Measurements from ENCODE around the gene CHST3. TPM values are rescaled to one million over a fixed set of nuclear protein-coding genes. Genes with fewer than 3 reads are reported as not detected.

CHST3 gene
- total RNA-seq, 2 donors from 2014 or later, result 0.16 to 0.38 TPM

DNA sequence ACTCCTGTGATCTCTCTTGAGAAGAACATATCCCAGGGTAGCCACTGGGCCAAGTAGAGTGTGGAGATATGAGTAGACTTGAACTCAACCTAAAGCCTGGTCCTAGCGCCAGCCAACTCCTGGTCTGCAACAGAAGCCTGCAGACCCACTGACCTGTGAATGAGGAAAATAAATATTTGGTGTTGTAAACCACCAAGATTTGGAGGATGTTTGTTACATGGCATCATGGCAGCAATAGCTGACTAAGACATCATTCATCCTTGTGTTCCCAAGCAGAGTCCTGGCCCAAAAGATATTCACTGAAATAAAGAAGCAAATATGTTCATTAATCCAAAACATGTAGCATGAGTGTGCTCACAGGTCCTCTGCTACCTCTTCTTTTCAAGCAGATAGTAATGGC, 26.0 kb upstream of the CHST3 start:
- ATAC-seq (replicated peaks in 1 of 2), result no peak
- Mint-ChIP-seq H3K27ac (no peak overlapping the region), H3K9me3 (peaks cover 12 to 15% of the 10 kb centered on the region in 2 donors), H3K4me1 (ENCODE audit: low read depth) (peaks cover 35% of the 10 kb centered on the region), H3K36me3 (ENCODE audit: insufficient read depth in 2 of 2) (peaks cover 15 to 20% of the 10 kb centered on the region in 2 donors), H3K27me3 (ENCODE audit: low read depth) (peaks cover 4% of the 10 kb centered on the region), H3K4me3 (no peak overlapping the region)
- DNase-seq, result no peak

DNA sequence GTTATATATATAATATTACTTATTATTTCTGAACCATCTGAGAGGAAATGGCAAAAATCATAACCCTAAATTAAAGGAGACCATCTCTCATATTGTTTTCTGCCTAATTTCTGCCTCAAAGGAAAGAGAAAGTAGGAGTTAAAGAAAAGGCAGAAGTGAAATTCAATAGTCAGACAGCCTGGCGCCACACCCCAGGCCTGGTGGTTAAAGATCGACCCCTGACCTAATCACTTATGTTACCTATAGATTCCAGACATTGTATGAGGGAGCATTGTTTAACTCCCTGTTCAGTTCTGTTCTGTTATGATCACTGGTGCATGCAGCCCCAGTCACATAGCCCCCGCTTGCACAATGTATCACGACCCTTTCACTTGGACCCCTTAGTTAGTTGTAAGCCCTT, 24.9 kb upstream of the CHST3 start:
- H3K27me3 Mint-ChIP-seq (ENCODE audit: low read depth), result no peaks in the 10 kb centered on the region
- ATAC-seq (replicated peaks in 1 of 2) (no peak), DNase-seq (no peak)
- H3K4me1 Mint-ChIP-seq (ENCODE audit: low read depth), result peaks cover 24% of the 10 kb centered on the region
- no peak overlapping the region for H3K27ac Mint-ChIP-seq
- H3K4me3 Mint-ChIP-seq, result no peak overlapping the region
- H3K36me3 Mint-ChIP-seq (ENCODE audit: insufficient read depth in 2 of 2), result peaks cover 10 to 16% of the 10 kb centered on the region in 2 donors
- peaks cover 9 to 11% of the 10 kb centered on the region in 2 donors for H3K9me3 Mint-ChIP-seq

DNA sequence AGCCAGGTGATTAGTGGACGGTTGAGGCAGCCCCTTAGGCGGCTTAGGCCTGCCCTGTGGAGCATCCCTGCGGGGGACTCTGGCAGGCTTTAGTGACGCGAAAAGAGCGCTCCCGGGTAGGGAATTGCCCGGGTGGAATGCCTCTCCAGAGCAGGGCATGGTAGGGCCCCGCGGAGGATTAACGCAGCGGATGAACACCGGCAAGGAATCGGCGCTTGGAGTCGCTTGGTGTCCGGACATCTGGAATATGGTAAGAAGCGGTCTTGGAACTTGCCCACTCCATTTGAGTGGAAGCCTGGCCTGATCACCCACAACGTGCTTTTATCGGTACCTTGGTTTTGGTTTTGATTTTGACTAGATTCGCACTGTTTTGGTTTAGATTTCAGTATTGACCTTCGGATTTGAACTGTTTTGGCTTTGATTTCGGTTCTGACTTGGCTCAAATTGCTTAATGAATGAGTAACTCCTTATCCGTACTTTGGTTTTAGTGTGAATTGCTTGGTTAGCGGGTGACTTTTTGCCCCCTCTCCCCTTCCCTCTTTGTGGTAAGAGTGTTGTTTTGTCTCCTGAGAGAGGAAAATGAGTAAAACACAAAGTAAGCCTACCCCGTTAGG, 24.2 kb upstream of the CHST3 start:
- DNase-seq (peak; percentile 30 to 35), ATAC-seq (replicated peaks in 1 of 2) (peak; percentile 66 to 88)
- H3K4me3 Mint-ChIP-seq, result peak overlapping the region in 1 of 2 donors; percentile 51
- no peaks in the 10 kb centered on the region for H3K27me3 Mint-ChIP-seq (ENCODE audit: low read depth)
- H3K9me3 Mint-ChIP-seq, result peaks cover 9 to 11% of the 10 kb centered on the region in 2 donors
- peaks cover 10 to 14% of the 10 kb centered on the region in 2 donors for H3K36me3 Mint-ChIP-seq (ENCODE audit: insufficient read depth in 2 of 2)
- H3K27ac Mint-ChIP-seq, result peak overlapping the region; percentile 39
- H3K4me1 Mint-ChIP-seq (ENCODE audit: low read depth), result peaks cover 17% of the 10 kb centered on the region

DNA sequence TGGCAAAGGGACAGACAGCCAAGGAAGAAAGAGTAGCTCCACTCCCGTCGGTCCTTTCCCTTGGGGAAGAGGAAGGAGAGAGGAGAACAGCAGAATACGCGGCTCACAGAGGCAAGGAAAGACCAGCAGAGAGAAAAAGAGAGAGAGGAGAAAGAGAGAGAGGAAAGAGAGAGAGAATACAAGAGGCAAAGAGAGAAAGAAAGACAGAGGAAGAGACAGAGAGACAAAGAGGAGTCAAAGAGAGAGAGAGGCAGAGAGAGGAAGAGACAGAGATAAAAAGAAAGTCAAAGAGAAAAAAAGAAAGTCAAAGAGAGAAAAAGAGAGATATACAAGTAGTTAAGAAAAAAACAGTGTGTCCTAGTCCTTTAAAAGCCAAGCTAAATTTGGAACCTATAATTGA, 23.4 kb upstream of the CHST3 start:
- Mint-ChIP-seq H3K4me1 (ENCODE audit: low read depth) (peaks cover 11% of the 10 kb centered on the region), H3K36me3 (ENCODE audit: insufficient read depth in 2 of 2) (peaks cover 8 to 16% of the 10 kb centered on the region in 2 donors), H3K4me3 (peak overlapping the region in 1 of 2 donors; percentile 51), H3K27me3 (ENCODE audit: low read depth) (no peaks in the 10 kb centered on the region), H3K27ac (no peak overlapping the region), H3K9me3 (peaks cover 9 to 12% of the 10 kb centered on the region in 2 donors)
- ATAC-seq (replicated peaks in 1 of 2), result no peak
- no peak for DNase-seq

DNA sequence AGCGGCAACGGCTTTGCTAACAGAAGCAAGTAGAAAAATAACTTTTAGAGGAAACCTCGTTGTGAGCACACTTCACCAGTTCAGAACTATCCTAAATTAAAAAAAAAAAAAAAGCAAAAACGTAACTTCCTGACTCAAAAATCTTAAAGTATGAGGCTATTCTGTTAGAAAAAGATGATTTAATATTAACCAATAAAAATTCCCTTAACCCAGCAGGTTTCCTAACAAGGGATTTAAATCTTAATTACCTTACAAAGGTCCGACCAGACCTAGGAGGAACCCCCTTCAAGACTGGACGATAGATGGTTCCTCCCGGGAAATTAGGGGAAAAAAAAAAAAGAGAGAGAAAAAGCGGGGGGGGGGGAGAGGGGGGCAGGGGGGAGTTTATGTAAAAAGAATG, 22.9 kb upstream of the CHST3 start:
- no peak for ATAC-seq (replicated peaks in 1 of 2)
- no peak for DNase-seq
- Mint-ChIP-seq H3K9me3 (peaks cover 14 to 18% of the 10 kb centered on the region in 2 donors), H3K36me3 (ENCODE audit: insufficient read depth in 2 of 2) (peaks cover 13 to 20% of the 10 kb centered on the region in 2 donors), H3K27me3 (ENCODE audit: low read depth) (no peaks in the 10 kb centered on the region), H3K4me1 (ENCODE audit: low read depth) (peaks cover 11% of the 10 kb centered on the region), H3K4me3 (no peak overlapping the region), H3K27ac (no peak overlapping the region)

DNA sequence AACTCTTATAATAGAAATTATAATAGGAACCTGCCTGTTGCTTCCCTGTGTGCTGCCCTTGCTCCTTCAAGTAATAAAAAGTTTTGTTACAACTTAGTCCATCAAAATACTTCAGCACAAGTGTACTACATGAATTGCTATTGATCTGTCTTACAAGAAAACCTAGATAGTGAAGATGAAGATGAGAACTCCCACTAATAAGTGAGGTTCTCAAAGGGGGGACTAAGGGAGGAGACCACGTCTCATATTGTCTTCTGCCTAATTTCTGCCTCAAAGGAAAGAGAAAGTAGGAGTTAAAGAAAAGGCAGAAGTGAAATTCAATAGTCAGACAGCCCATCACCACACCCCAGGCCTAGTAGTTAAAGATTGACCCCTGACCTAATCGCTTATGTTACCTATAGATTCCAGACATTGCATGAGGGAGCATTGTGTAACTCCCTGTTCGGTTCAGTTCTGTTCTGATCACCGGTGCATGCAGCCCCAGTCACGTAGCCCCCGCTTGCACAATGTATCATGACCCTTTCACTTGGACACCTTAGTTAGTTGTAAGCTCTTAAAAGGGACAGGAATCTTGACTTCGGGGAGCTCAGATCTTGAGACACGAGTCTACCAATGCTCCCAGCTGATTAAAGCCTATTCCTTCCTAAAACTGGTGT, 18.2 kb upstream of the CHST3 start:
- ATAC-seq (replicated peaks in 1 of 2), result no peak
- Mint-ChIP-seq H3K4me1 (ENCODE audit: low read depth) (peaks cover 1% of the 10 kb centered on the region), H3K27ac (no peak overlapping the region), H3K9me3 (peaks cover 10 to 22% of the 10 kb centered on the region in 2 donors), H3K36me3 (ENCODE audit: insufficient read depth in 2 of 2) (peaks cover 17 to 22% of the 10 kb centered on the region in 2 donors), H3K4me3 (no peak overlapping the region), H3K27me3 (ENCODE audit: low read depth) (no peaks in the 10 kb centered on the region)
- no peak for DNase-seq

DNA sequence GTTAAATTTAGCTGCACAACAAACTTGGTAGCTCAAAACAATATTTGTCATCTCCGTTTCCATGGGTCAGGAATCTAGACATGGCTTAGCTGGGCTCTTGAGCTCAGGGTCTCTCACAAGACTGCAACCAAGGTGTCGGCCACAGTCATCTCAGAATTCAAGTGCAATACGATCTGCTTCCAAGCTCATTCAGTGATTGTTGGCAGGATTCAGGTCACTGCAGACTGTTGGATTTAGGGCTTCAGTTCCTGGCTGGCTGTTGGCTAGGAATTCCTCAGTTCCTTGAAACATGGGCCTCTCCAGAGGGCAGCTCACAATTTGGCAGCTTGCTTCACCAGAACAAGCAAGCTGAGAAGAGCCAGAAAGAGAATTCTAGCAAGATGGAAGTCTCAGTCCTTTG, 17.5 kb upstream of the CHST3 start:
- Mint-ChIP-seq H3K27me3 (ENCODE audit: low read depth) (no peaks in the 10 kb centered on the region), H3K36me3 (ENCODE audit: insufficient read depth in 2 of 2) (peaks cover 17 to 22% of the 10 kb centered on the region in 2 donors), H3K4me3 (no peak overlapping the region), H3K4me1 (ENCODE audit: low read depth) (no peaks in the 10 kb centered on the region), H3K9me3 (peaks cover 10 to 20% of the 10 kb centered on the region in 2 donors), H3K27ac (no peak overlapping the region)
- ATAC-seq (replicated peaks in 1 of 2) (no peak), DNase-seq (no peak)

DNA sequence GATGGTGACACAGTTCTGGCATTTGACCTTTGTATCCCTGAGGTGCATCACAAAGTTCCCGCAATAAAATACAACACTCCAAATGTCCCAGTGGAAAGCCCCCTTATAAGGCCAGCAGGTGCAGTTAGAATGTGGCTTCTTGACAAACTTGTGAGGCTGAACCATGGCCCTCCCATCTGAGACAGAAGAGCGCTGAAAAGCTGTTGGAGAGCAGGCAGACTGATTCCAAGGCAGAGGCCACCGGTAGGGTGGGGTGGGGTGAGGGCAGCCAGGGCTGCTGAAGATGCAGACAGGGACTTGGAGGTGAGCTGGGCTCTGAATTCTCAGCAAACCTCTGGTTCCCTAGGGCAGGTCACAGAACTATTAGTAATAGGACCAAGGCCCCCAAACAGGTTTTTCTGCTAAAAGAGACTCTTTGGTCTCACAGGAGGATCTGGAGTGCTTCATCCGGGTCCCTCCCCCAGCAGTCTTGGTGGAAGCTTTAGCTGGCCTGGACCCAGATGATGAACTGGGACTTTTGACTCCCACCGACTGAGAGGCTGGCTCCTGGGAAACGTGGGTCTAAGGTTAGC, 15.6 kb upstream of the CHST3 start:
- Mint-ChIP-seq H3K9me3 (peaks cover 6 to 18% of the 10 kb centered on the region in 2 donors), H3K4me3 (no peak overlapping the region), H3K27ac (no peak overlapping the region), H3K36me3 (ENCODE audit: insufficient read depth in 2 of 2) (peaks cover 16 to 22% of the 10 kb centered on the region in 2 donors), H3K27me3 (ENCODE audit: low read depth) (no peaks in the 10 kb centered on the region), H3K4me1 (ENCODE audit: low read depth) (no peaks in the 10 kb centered on the region)
- no peak for DNase-seq
- ATAC-seq (replicated peaks in 1 of 2), result no peak

DNA sequence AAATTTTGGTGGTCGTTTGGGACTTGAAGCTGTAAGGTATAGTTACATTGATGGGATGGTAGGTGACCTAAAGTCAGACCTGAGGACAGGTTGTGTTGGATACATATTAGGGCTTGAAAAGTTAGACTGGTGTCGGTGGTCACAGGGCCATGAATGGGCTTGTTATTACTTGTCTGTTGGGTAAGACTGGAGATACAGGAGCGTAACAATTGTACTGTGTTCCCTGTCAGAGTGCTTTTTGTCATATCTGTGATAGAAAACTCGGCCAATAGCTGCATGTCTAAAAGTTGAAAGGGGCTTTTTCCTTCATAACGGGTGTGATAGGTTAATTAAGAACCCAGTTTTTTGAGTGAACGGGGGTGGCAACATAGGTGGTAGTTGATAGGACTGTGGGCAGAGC, 13.5 kb upstream of the CHST3 start:
- Mint-ChIP-seq H3K27ac (no peak overlapping the region), H3K4me3 (no peak overlapping the region), H3K4me1 (ENCODE audit: low read depth) (no peaks in the 10 kb centered on the region)

DNA sequence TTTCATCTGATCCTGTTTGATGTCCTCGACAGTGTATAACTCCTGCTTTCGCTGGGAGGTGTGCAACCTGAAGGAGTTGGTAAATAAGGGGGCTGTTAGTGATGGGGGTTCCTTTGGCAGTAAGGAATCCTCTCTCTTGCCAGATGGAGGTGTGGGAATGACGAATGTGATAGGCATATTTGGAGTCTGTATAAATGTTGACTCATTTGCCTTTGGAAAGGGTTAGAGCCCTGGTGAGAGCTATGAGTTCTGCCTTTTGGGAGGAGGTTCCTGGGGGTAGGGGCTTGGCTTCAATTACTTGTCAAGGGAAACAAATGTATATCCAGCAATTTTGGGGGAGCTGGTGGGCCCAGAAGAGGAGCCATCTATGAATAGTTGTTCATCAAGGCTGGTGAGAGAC, 11.4 kb upstream of the CHST3 start:
- ATAC-seq (replicated peaks in 1 of 2) (no peak), DNase-seq (no peak)
- peaks cover 5 to 15% of the 10 kb centered on the region in 2 donors for H3K9me3 Mint-ChIP-seq
- H3K27me3 Mint-ChIP-seq (ENCODE audit: low read depth), result no peaks in the 10 kb centered on the region
- peaks cover 12 to 13% of the 10 kb centered on the region in 2 donors for H3K36me3 Mint-ChIP-seq (ENCODE audit: insufficient read depth in 2 of 2)
- H3K4me1 Mint-ChIP-seq (ENCODE audit: low read depth), result peaks cover 6% of the 10 kb centered on the region
- H3K4me3 Mint-ChIP-seq, result no peak overlapping the region
- H3K27ac Mint-ChIP-seq, result no peak overlapping the region

More for the DNA sequence above, 13.5 kb upstream of the CHST3 start:
- Mint-ChIP-seq H3K9me3 (peaks cover 11 to 25% of the 10 kb centered on the region in 2 donors), H3K36me3 (ENCODE audit: insufficient read depth in 2 of 2) (peaks cover 21 to 28% of the 10 kb centered on the region in 2 donors), H3K27me3 (ENCODE audit: low read depth) (no peaks in the 10 kb centered on the region)
- ATAC-seq (replicated peaks in 1 of 2) (no peak), DNase-seq (no peak)

DNA sequence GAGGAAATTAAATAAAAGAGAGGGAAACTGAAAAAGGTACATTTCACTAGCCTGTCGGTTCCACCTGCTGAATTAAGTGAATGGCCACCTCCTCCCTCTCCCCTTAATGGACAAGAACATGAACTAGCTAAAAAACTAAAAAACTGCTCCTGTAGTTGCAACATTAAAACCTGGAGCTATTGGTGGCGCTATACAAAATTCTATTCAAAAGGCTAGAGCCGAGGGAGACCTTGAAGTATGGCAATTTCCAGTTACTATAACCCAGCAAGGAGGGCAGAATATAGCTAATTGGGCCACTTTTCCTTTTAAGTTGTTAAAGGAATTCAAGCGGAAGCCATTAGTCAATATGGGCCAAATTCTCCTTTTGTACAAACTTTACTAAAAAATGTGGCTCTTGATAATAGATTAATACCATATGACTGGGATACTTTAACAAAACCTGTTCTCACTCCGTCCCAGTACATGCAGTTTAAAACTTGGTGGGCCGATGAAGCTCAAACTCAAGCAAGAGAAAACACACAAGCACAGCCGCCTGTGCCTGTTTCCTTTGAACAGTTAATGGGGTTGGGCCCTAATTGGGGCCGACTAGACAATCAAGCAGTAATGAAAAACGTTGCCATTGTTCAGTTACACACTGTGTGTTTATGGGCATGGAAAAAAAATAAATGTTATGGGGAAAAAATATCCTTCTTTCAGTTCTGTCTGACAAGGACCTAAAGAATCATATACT, 6.5 kb upstream of the CHST3 start:
- no peak overlapping the region for H3K27ac Mint-ChIP-seq
- DNase-seq (no peak), ATAC-seq (replicated peaks in 1 of 2) (no peak)
- H3K4me3 Mint-ChIP-seq, result no peak overlapping the region
- peaks cover 15% of the 10 kb centered on the region for H3K27me3 Mint-ChIP-seq (ENCODE audit: low read depth)
- H3K4me1 Mint-ChIP-seq (ENCODE audit: low read depth), result peaks cover 6% of the 10 kb centered on the region
- H3K9me3 Mint-ChIP-seq, result peaks cover 5 to 7% of the 10 kb centered on the region in 2 donors
- H3K36me3 Mint-ChIP-seq (ENCODE audit: insufficient read depth in 2 of 2), result peaks cover 7 to 8% of the 10 kb centered on the region in 2 donors

DNA sequence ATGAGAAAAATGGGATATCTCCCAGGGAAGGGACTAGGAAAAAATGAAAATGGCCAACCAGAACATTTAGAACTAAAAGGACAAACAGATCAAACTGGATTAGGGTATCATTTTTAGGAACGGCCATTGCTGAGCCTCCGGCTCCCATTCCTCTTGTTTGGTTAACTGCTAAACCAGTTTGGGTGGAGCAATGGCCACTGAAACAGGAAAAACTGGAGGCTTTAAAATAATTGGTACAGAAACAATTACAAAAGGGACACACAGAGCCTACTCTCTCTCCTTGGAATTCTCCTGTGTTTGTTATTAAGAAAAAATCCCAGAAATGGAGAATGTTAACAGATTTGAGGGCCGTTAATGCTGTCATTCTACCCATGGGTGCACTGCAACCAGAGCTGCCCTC, 4.7 kb upstream of the CHST3 start:
- peaks cover 4 to 7% of the 10 kb centered on the region in 2 donors for H3K9me3 Mint-ChIP-seq
- peaks cover 6% of the 10 kb centered on the region for H3K4me1 Mint-ChIP-seq (ENCODE audit: low read depth)
- peaks cover 7% of the 10 kb centered on the region in 2 donors for H3K36me3 Mint-ChIP-seq (ENCODE audit: insufficient read depth in 2 of 2)
- ATAC-seq (replicated peaks in 1 of 2) (no peak), DNase-seq (no peak)
- no peak overlapping the region for H3K4me3 Mint-ChIP-seq
- no peak overlapping the region for H3K27ac Mint-ChIP-seq
- H3K27me3 Mint-ChIP-seq (ENCODE audit: low read depth), result peaks cover 23% of the 10 kb centered on the region

DNA sequence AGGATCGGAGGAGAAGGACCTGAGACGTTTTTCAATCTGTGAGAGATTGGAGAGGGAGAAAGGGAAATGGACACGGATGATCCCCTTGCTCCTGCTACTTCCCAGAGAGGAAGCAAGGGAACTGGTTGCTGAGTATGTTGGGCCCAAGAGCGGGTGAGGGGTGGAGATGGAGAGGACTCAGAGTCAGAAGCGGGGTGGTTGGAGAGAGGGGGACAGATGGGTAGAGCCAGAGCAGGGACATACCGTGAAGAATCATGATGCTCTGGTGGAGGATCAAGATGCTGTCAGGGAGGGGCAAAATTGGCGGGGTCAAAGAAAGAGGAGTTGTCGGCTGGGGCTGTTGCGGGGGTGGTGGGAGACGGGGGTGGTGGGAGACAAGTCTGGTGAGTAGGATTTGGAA, 2.4 kb upstream of the CHST3 start:
- Mint-ChIP-seq H3K4me1 (ENCODE audit: low read depth) (peaks cover 14% of the 10 kb centered on the region), H3K4me3 (no peak overlapping the region), H3K36me3 (ENCODE audit: insufficient read depth in 2 of 2) (peaks cover 0 to 2% of the 10 kb centered on the region in 2 donors), H3K27me3 (ENCODE audit: low read depth) (peaks cover 37% of the 10 kb centered on the region), H3K9me3 (no peaks in the 10 kb centered on the region), H3K27ac (no peak overlapping the region)
- DNase-seq, result no peak
- ATAC-seq (replicated peaks in 1 of 2), result no peak

Data from activated T-cell treated with anti-CD3 and anti-CD28 coated beads, Interleukin-2, amount 50 U/mL, for 72 hours (primary cell).